Measurements from ENCODE around the gene MAP3K4. TPM values are rescaled to one million over a fixed set of nuclear protein-coding genes. Genes with fewer than 3 reads are reported as not detected.

MAP3K4 gene
- total and polyA plus RNA-seq, 2 of the 4 experiments (the other 2 are of a cell fraction), result 11.5 to 20.4 TPM

DNA sequence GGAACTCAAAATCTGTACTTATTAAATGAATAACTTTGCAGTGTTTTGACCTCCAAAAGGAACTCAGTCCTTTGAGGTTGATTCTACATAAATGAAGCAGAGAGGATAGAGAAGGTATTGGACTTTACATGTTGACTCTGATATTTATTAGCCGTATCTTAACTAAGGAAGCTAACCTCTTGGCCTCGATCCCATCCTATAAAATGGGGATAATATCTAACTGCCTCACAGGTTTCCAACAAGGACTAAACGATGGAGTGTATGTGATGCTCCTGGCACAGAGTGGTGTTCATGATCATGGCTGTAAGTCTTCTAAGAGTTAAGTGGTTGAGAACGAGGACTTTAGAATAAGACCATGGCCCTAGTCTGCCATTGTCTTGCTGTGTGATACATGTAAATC is 24.2 kb upstream of the MAP3K4 start:
- H2BK15ac ChIP-seq (ENCODE audit: low read depth, low read length), result no peak overlapping the region
- DNase-seq, result no peak
- H2BK120ac ChIP-seq (ENCODE audit: low read depth, low read length), result no peak overlapping the region
- H3K9ac ChIP-seq (ENCODE audit: low read depth, low read length), result no peak overlapping the region
- no peaks in the 10 kb centered on the region for H4K20me1 ChIP-seq (ENCODE audit: insufficient read depth, low read length)
- TF ChIP-seq, protein P1, sequence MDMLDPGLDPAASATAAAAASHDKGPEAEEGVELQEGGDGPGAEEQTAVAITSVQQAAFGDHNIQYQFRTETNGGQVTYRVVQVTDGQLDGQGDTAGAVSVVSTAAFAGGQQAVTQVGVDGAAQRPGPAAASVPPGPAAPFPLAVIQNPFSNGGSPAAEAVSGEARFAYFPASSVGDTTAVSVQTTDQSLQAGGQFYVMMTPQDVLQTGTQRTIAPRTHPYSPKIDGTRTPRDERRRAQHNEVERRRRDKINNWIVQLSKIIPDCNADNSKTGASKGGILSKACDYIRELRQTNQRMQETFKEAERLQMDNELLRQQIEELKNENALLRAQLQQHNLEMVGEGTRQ (IDR thresholded peaks at IDR 0.05; ENCODE audit: low read depth, low read length), result no peak
- TF ChIP-seq BHLHE40 (IDR thresholded peaks at IDR 0.05; ENCODE audit: low read depth, low read length) (no peak), SMC3 (IDR thresholded peaks at IDR 0.05; ENCODE audit: low read depth, low read length) (no peak), CTCF (conservative IDR thresholded peaks at IDR 0.05; ENCODE audit: low read depth, low read length) (no peak), FOS (IDR thresholded peaks at IDR 0.05; ENCODE audit: low read depth, low read length) (no peak), RCOR1 (IDR thresholded peaks at IDR 0.05; ENCODE audit: insufficient replicate concordance, low read length) (no peak), RFX5 (IDR thresholded peaks at IDR 0.05; ENCODE audit: low read depth, low read length) (no peak), CHD1 (IDR thresholded peaks at IDR 0.05; ENCODE audit: low read depth, low read length) (no peak), MAFK (IDR thresholded peaks at IDR 0.05; ENCODE audit: low read depth, low read length) (no peak), MXI1 (IDR thresholded peaks at IDR 0.05; ENCODE audit: borderline replicate concordance, low read depth, low read length) (no peak), RAD21 (IDR thresholded peaks at IDR 0.05; ENCODE audit: low read length) (no peak), CEBPB (IDR thresholded peaks at IDR 0.05; ENCODE audit: low read depth, low read length) (no peak), MAZ (IDR thresholded peaks at IDR 0.05; ENCODE audit: borderline replicate concordance, low read depth, low read length) (no peak), POLR2A (IDR thresholded peaks at IDR 0.05; ENCODE audit: low read depth, low read length) (no peak), NFE2L2 (IDR thresholded peaks at IDR 0.05; ENCODE audit: low read depth, low read length) (no peak)
- TF ChIP-seq, protein P2, sequence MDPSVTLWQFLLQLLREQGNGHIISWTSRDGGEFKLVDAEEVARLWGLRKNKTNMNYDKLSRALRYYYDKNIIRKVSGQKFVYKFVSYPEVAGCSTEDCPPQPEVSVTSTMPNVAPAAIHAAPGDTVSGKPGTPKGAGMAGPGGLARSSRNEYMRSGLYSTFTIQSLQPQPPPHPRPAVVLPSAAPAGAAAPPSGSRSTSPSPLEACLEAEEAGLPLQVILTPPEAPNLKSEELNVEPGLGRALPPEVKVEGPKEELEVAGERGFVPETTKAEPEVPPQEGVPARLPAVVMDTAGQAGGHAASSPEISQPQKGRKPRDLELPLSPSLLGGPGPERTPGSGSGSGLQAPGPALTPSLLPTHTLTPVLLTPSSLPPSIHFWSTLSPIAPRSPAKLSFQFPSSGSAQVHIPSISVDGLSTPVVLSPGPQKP (IDR thresholded peaks at IDR 0.05; ENCODE audit: borderline replicate concordance, low read depth, low read length), result no peak
- no peak overlapping the region for H2BK20ac ChIP-seq (ENCODE audit: low read depth, low read length)
- no peak overlapping the region for H2BK5ac ChIP-seq (ENCODE audit: low read depth, low read length, poor library complexity, severe bottlenecking)
- H3K4me1 ChIP-seq (ENCODE audit: control insufficient read depth, insufficient read depth, low read length), result peaks cover 4% of the 10 kb centered on the region
- no peak overlapping the region for H2AK9ac ChIP-seq (replicated peaks; ENCODE audit: low read depth, low read length, poor library complexity)
- H3K23ac ChIP-seq (ENCODE audit: low read depth, low read length), result no peak overlapping the region
- H3K36me3 ChIP-seq (ENCODE audit: control insufficient read depth, insufficient read depth, low read length), result no peaks in the 10 kb centered on the region
- H4K91ac ChIP-seq (ENCODE audit: insufficient read depth, low read depth, low read length), result no peak overlapping the region
- in situ Hi-C loops (cut with MboI; ENCODE audit: low sequenced_read_pairs), result no loop called here
- ChIA-PET CTCF (interaction anchor here (1.2 kb wide), 1 partner anchor 26 kb away, joined by 4 read pairs; no protein-coding TSS in a partner anchor), POLR2A (ENCODE audit: unreplicated experiment) (no interaction called here)
- H3K4ac ChIP-seq (ENCODE audit: low read depth, low read length), result no peak overlapping the region
- no peaks in the 10 kb centered on the region for H3K9me1 ChIP-seq (ENCODE audit: insufficient read depth, low read length)
- no peak overlapping the region for H3K14ac ChIP-seq (replicated peaks; ENCODE audit: low read depth, low read length)
- H4K8ac ChIP-seq (ENCODE audit: low read depth in 2 of 2, low read length in 2 of 2), result no peak overlapping the region
- no peak overlapping the region for H3K56ac ChIP-seq (ENCODE audit: extremely low read depth, insufficient read depth, low read length)
- peaks cover 5% of the 10 kb centered on the region for H3K27me3 ChIP-seq (ENCODE audit: control insufficient read depth, insufficient read depth, low read length)
- no peak overlapping the region for H3K27ac ChIP-seq (ENCODE audit: insufficient read depth, low read length)
- H3K4me2 ChIP-seq (ENCODE audit: low read depth, low read length), result no peak overlapping the region
- H4K5ac ChIP-seq (ENCODE audit: low read depth, low read length), result no peak overlapping the region
- dilution Hi-C loops (cut with HindIII; ENCODE audit: low sequenced_read_pairs, unreplicated experiment), result no loop called here
- H3K18ac ChIP-seq (ENCODE audit: low read depth, low read length), result no peak overlapping the region
- intact Hi-C loops (cut with micrococcal nuclease), result no loop called here
- H3K9me3 ChIP-seq (ENCODE audit: control insufficient read depth, insufficient read depth, low read length), result no peaks in the 10 kb centered on the region
- BruUV-seq (replicated peaks), result no TSS peak
- no peak for ATAC-seq (ENCODE audit: low read depth)
- no peak overlapping the region for H2AK5ac ChIP-seq (ENCODE audit: low read depth, low read length)
- no CpG with 5 or more reads among the region's 4 CpGs for WGBS, 2 experiments (ENCODE audit: extremely low coverage in 2 of 2, insufficient read length in 1 of 2)
- no peaks in the 10 kb centered on the region for H3K79me1 ChIP-seq (ENCODE audit: low read depth in 1 of 2, low read length in 2 of 2)
- no peak overlapping the region for H2AFZ ChIP-seq (replicated peaks; ENCODE audit: low read length, poor library complexity)
- no peak overlapping the region for H3K4me3 ChIP-seq (ENCODE audit: insufficient read depth, low read depth, low read length)
